DND-41 (cell line): ENCODE data around the gene RNFT2.

Source experiments
- ATAC-seq: fragments of 200-7000 bp; cut with Tn5 transposase; 3 replicates; pipeline ENCODE4 v1.9.1; 2021; ENCODE audit warnings: low read depth; ENCODE audit not compliant: insufficient read depth
- DNase-seq: peaks from one replicate; pipeline ENCODE4 v3.0.0-alpha.2; 2020
- H2AFZ ChIP-seq: 2 replicates; pipeline ENCODE4 v1.6.0; 2012; ENCODE audit warnings: low read depth, low read length
- H3K27ac ChIP-seq: 2 replicates; pipeline ENCODE4 v1.5.1; 2012; ENCODE audit warnings: low read length, inconsistent platforms
- H3K27me3 ChIP-seq: fragments of 200-600 bp; sonication (generic); 2 replicates; pipeline ENCODE4 v1.6.0; 2012; ENCODE audit warnings: low read length, mild to moderate bottlenecking, inconsistent platforms; ENCODE audit not compliant: insufficient read depth, poor library complexity
- H3K36me3 ChIP-seq: 2 replicates; pipeline ENCODE4 v1.5.1; 2012; ENCODE audit warnings: low read length, inconsistent platforms; ENCODE audit not compliant: insufficient read depth
- H3K4me1 ChIP-seq: 2 replicates; pipeline ENCODE4 v1.5.1; 2012; ENCODE audit warnings: mild to moderate bottlenecking, low read length; ENCODE audit not compliant: insufficient read depth
- H3K4me2 ChIP-seq: 2 replicates; pipeline ENCODE4 v1.6.0; 2012; ENCODE audit warnings: mild to moderate bottlenecking, moderate library complexity, low read length, inconsistent platforms; ENCODE audit not compliant: insufficient read depth
- H3K4me3 ChIP-seq, 2 experiments: fragments of 200-600 bp in 1 of 2; shearing (Covaris generic) in 1 of 2; 2 replicates each; pipeline ENCODE4 v1.5.1; 2012 to 2016; ENCODE audit warnings: inconsistent platforms in 2 of 2, low read length in 2 of 2, mild to moderate bottlenecking in 2 of 2, low read depth in 1 of 2, moderate library complexity in 1 of 2
- H3K79me2 ChIP-seq: 2 replicates; pipeline ENCODE4 v1.6.0; 2012; ENCODE audit warnings: low read length, inconsistent platforms; ENCODE audit not compliant: insufficient read depth
- H3K9ac ChIP-seq: 2 replicates; pipeline ENCODE4 v1.6.0; 2012; ENCODE audit warnings: low read depth, mild to moderate bottlenecking, inconsistent platforms, low read length, moderate library complexity
- H3K9me3 ChIP-seq: 2 replicates; pipeline ENCODE4 v1.5.1; 2012; ENCODE audit warnings: low read length, moderate library complexity, mild to moderate bottlenecking, inconsistent platforms; ENCODE audit not compliant: insufficient read depth, severe bottlenecking
- H4K20me1 ChIP-seq: 2 replicates; pipeline ENCODE4 v1.6.0; 2012; ENCODE audit warnings: low read length; ENCODE audit not compliant: insufficient read depth
- CTCF ChIP-seq: IDR thresholded peaks from 2 replicates; pipeline ENCODE4 v1.5.1; 2012; ENCODE audit warnings: borderline replicate concordance, low read length, moderate library complexity, mild to moderate bottlenecking; ENCODE audit not compliant: poor library complexity, severe bottlenecking; ENCODE audit errors: extremely low read depth
- EZH2 ChIP-seq: IDR thresholded peaks from 3 replicates; pipeline ENCODE4 v1.6.1; 2012; ENCODE audit warnings: borderline replicate concordance, low read depth, mild to moderate bottlenecking, moderate library complexity, low read length, inconsistent platforms; ENCODE audit not compliant: severe bottlenecking

RNFT2 gene

GRCh38 chr12:116890330-116890729 is 152.2 kb downstream of the RNFT2 start:
- H3K36me3 ChIP-seq, result no peaks in the 10 kb centered on the region
- H3K79me2 ChIP-seq, result no peaks in the 10 kb centered on the region
- DNase-seq, result no peak
- H3K4me2 ChIP-seq, result no peak overlapping the region
- H3K9me3 ChIP-seq, result no peaks in the 10 kb centered on the region
- TF ChIP-seq EZH2 (no peak), CTCF (no peak)
- H3K27me3 ChIP-seq, result no peaks in the 10 kb centered on the region
- no peak for ATAC-seq
- no peak overlapping the region for H2AFZ ChIP-seq
- no peak overlapping the region for H3K27ac ChIP-seq
- H3K9ac ChIP-seq, result no peak overlapping the region
- H3K4me1 ChIP-seq, result no peaks in the 10 kb centered on the region
- H3K4me3 ChIP-seq, result no peak overlapping the region
- no peaks in the 10 kb centered on the region for H4K20me1 ChIP-seq

GRCh38 chr12:116891019-116891418 is 152.9 kb downstream of the RNFT2 start:
- Histone ChIP-seq H3K36me3 (no peaks in the 10 kb centered on the region), H3K79me2 (no peaks in the 10 kb centered on the region), H3K4me2 (no peak overlapping the region), H3K27me3 (no peaks in the 10 kb centered on the region), H4K20me1 (no peaks in the 10 kb centered on the region), H3K4me1 (no peaks in the 10 kb centered on the region), H3K27ac (no peak overlapping the region), H3K9me3 (no peaks in the 10 kb centered on the region), H3K9ac (no peak overlapping the region), H2AFZ (no peak overlapping the region), H3K4me3 (no peak overlapping the region)
- ATAC-seq (no peak), DNase-seq (no peak)
- no peak for TF ChIP-seq CTCF
- TF ChIP-seq EZH2, result no peak

GRCh38 chr12:116892349-116893140 is 154.4 kb downstream of the RNFT2 start:
- TF ChIP-seq EZH2, result no peak
- TF ChIP-seq CTCF, result no peak
- Histone ChIP-seq H2AFZ (no peak overlapping the region), H3K4me1 (no peaks in the 10 kb centered on the region), H3K27me3 (peaks cover 3% of the 10 kb centered on the region), H3K4me2 (no peak overlapping the region), H4K20me1 (no peaks in the 10 kb centered on the region), H3K27ac (no peak overlapping the region), H3K9ac (no peak overlapping the region), H3K79me2 (no peaks in the 10 kb centered on the region), H3K9me3 (no peaks in the 10 kb centered on the region), H3K4me3 (no peak overlapping the region), H3K36me3 (no peaks in the 10 kb centered on the region)
- ATAC-seq (no peak), DNase-seq (no peak)

GRCh38 chr12:116894913-116895312 is 156.8 kb downstream of the RNFT2 start:
- Histone ChIP-seq H3K4me3 (no peak overlapping the region), H3K9ac (no peak overlapping the region), H3K9me3 (no peaks in the 10 kb centered on the region), H4K20me1 (no peaks in the 10 kb centered on the region), H3K27ac (no peak overlapping the region), H3K4me1 (no peaks in the 10 kb centered on the region), H3K36me3 (no peaks in the 10 kb centered on the region), H2AFZ (no peak overlapping the region), H3K79me2 (no peaks in the 10 kb centered on the region), H3K27me3 (peaks cover 3% of the 10 kb centered on the region), H3K4me2 (no peak overlapping the region)
- TF ChIP-seq CTCF (no peak), EZH2 (no peak)
- DNase-seq (no peak), ATAC-seq (no peak)
